HG02571 (cell line): Measurements from ENCODE around the gene GCKR.

ENCODE experiments used
- ATAC-seq: cut with Tn5 transposase; IDR thresholded peaks from one replicate; pipeline ENCODE4 v1.9.1; 2021; ENCODE audit warnings: mild to moderate bottlenecking, moderate library complexity; ENCODE audit not compliant: unreplicated experiment

Gene GCKR

GRCh38 chr2:27496357-27497287 is at the start of gene GCKR:
Gene GCKR (plus strand): TSS chr2:27496839. CDS start chr2:27496905, 66 bp downstream.
- ATAC-seq = no peak

DNA sequence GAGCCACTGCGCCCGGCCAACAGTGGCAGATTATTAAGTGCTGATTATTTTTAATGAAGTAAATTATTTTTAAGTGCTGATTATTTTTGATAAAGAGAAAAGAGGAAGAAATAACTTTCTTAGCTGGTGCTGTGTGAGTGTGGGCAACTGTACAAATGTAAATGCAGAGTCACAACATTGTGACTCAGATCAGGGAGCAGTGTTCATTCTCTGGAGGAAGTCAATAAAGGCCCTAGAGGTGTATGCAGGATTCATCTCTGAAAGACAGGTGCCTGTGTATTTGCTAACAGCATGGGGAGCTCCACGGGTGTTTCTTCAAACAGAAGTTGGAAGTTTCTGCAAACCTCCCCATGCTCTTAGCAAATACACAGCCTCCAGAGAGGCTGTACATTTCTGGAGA is 48.3 kb upstream of the GCKR start:
- ATAC-seq = no peak

DNA sequence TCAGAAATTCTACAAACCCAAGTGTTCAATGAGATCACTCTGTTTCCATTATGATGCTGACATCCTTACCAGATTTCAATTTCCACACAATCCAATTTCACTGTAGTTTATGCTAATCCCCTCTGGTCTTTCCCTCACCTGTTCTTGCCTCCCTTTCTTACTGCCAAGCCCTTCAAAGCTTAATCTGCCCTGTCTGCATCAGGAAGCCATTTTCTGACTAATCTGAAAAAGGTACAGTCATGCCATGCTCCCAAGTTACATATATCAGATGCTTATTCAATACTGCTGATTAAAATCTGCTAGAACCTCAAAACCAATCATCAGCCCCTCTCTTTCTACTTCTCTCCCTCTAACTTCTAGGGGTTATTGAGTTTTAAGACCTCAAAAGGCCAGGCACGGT is 45.5 kb upstream of the GCKR start:
- ATAC-seq = no peak

DNA sequence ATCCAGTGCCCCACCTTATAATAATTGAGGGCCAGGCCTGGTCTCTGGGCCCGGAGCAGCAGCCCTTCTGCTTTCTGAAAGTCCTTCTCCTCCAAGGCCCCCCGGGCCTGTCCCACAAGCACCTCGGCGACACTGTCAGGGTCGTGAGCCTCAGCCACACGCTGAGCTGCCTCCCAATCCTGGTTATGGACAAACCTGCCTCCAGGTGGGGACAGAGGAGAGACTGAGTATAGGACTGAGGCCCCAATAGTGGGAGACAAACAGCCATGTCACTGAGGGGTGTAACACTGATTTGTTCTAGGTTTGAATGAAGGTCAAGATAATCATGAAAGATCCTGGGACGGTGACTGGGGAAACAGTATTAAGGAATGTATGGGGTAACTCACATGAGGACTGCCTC is 42.7 kb upstream of the GCKR start:
- ATAC-seq = no peak

- no peak for ATAC-seq
These were observed 35.5 kb upstream of the GCKR start for GRCh38 chr2:27461118-27461517.

- no peak for ATAC-seq
These were observed 32.2 kb upstream of the GCKR start for GRCh38 chr2:27464443-27464842.

DNA sequence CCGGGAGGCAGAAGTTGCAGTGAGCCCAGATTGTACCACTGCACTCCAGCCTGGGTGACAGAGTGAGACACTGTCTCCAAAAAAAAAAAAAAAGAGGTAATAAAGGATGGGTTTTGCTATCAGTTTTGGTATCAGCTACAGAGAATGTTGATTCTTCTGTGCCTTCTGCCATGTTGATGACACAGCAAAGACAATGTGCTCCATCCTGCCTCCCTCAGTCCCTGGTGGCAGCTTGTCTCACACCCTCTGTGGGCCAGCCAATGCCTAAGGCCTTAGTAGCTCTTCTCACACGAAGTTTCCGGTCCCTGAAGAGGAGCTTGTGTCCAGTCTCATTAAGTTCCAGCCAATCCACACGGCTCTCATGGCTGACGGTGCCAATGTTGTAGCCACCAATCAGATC is 24.7 kb upstream of the GCKR start:
- ATAC-seq = no peak

DNA sequence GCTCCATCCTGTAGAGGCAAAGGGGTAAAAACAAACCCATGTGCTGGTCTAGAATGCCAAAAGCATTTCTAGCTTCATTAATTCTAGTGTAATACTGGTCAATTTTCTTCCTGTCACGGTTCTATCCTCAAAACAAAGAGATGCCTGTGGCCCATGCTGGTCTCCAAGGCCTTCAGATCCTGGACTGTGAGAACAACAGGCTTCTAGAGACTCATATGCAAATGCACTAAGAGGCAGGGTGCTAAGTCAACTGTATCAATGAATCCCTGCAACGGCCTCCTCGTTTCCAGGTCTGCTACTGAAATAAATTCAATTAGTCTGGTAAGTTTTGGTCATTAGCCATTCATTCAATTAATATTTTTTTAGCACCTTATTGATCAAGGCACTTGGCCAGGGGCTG is 11.1 kb upstream of the GCKR start:
- no peak for ATAC-seq

GRCh38 chr2:27489118-27489497 is 7.5 kb upstream of the GCKR start:
- ATAC-seq = no peak

GRCh38 chr2:27489498-27490397 is 6.9 kb upstream of the GCKR start, which contains the start of gene IFT172:
Gene IFT172 (minus strand): TSS chr2:27489743. CDS start chr2:27489653, 90 bp downstream.
- ATAC-seq = peak; percentile 97

- ATAC-seq = no peak
These were observed 4.1 kb upstream of the GCKR start for GRCh38 chr2:27492557-27492956.

DNA sequence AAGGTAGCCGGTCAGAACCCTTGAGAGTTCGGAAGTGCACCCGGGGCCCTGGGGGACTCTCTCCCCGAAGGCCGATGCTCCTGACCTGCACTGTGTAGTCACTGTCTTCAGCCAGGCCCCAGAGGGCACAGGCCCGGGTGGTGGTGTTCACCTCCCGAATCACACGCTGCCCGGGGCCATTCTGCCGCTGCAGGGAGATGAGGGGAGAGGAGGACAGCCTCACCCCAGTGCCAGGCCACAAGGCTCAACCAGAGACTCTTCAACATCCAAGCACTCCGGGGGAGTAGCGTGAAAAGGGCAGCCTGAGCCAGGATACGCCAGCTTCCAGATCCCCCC is 2.7 kb upstream of the GCKR start:
- ATAC-seq = no peak

DNA sequence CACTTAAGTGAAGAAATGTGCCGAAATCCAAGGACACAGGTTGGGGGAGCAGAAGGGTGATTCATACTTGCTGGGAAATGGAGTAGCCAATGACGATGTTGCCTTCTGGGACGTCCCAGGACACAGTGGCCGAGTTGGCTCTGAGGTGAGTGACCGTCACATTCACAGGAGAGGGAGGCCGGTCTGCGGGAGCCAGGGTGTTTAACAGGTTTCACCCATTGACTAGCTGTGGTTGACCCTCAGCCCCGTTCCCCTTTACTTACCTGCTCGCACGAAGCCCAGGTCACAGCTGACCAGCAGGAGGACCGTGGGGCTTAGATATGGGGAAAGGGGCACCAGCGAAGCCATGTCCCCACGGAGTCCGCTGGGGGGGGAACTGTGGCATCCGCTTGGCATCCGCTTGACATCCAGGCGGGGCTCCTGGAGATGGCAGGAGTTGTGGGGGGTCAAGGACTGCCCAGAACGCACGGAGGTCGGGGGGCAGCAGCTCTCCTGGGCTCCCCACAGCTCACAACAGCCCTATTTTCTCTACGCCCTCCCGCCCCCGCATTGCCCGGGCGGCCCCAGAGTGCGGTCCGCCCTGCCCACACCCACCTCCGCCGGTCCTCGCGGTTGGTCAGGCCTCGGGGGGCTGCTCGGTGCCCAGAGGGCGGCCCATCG is 2.2 kb upstream of the GCKR start:
- no peak for ATAC-seq

- no peak for ATAC-seq
These were observed 1.6 kb upstream of the GCKR start, which contains the start of gene FNDC4 for GRCh38 chr2:27494944-27495554. Gene FNDC4 (minus strand): TSS chr2:27495200. CDS start chr2:27494679, 521 bp downstream.

DNA sequence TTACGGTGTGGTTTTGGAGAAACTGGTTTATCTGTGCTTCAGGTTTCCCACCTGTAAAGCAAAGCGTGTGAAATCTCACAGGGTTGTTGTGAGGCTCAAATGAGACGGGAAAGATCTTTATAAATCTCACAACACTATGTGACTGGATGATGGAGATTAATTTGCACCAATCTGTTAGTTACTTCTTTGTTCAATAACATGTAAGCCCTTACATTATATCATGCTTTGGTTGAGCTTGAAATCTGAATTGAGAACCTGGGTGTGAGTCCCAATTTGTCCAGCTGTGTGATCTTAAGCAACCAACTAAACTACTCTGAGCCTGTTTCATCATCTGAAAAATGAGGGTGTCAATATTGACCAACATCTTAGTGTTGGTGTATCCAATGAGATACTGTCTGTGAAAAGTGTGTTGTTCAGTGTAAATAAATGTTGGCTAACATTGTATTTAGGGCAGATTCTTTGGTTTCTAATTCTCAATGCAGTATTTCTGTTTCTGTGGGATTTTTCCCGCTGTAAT is 741 bp upstream of the GCKR start:
- ATAC-seq = no peak

GRCh38 chr2:27497288-27497627 is 619 bp downstream of the GCKR start:
- ATAC-seq = no peak

GRCh38 chr2:27498975-27499374 is 2.3 kb downstream of the GCKR start:
- no peak for ATAC-seq

DNA sequence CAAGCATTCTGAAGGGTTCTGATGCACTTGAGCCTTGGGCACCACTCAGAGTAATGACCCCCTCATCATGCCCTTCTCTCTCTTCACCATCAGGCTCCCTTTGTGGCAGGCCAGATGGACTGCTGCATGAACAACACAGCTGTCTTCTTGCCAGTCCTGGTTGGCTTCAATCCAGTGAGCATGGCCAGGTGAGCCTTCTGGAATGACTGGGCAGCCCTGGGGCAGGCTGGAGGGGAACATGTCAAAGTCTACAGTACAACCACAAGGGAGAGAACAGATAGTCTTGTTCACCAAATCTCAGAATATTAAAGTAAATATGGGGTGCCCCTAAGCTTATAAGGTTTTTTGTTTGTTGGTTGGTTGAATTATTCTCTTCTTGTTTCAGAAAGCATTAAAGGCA is 4.4 kb downstream of the GCKR start:
- no peak for ATAC-seq

GRCh38 chr2:27502142-27502541 is 5.5 kb downstream of the GCKR start:
- ATAC-seq = no peak

- ATAC-seq = no peak
These were observed 9.9 kb downstream of the GCKR start for GRCh38 chr2:27506587-27506986.

- ATAC-seq = no peak
These were observed 10.7 kb downstream of the GCKR start for GRCh38 chr2:27507293-27507692.
